Measurements from ENCODE around the gene ZNF544. TPM values are rescaled to one million over a fixed set of nuclear protein-coding genes. Genes with fewer than 3 reads are reported as not detected.

ZNF544 gene
- total RNA-seq, 3 donors from 2014 or later (not counting 1 experiment from before 2014, with no cell fraction given): 21.9 to 31.5 (median 21.9) TPM

- Mint-ChIP-seq H3K9me3 (peaks cover 8 to 11% of the 10 kb centered on the region in 2 donors), H3K27me3 (ENCODE audit: low read depth in 2 of 2) (no peaks in the 10 kb centered on the region), H3K4me3 (peak within 1 kb of the TSS; percentile 98), H3K36me3 (peaks cover 11% of the 10 kb centered on the region), H3K4me1 (peaks cover 17 to 22% of the 10 kb centered on the region in 2 donors), H3K27ac (peak within 1 kb of the TSS; percentile 100)
- H3K4me1 ChIP-seq (ENCODE audit: control insufficient read depth, insufficient read depth, low read length): peaks cover 19% of the 10 kb centered on the region
- TF ChIP-seq CTCF (IDR thresholded peaks at IDR 0.05): no peak
- DNase-seq: peak; percentile 95
- H3K27me3 ChIP-seq (ENCODE audit: control insufficient read depth, insufficient read depth, low read length): no peaks in the 10 kb centered on the region
- under 1% methylated on average over 80 of the region's 80 CpGs for WGBS (ENCODE audit: insufficient coverage)
- H3K9me3 ChIP-seq (ENCODE audit: control insufficient read depth, insufficient read depth, low read length): peaks cover 84% of the 10 kb centered on the region
- H3K4me3 ChIP-seq (ENCODE audit: low read length): peak within 1 kb of the TSS; percentile 88
- peaks cover 9% of the 10 kb centered on the region for H3K36me3 ChIP-seq (ENCODE audit: control insufficient read depth, insufficient read depth, low read length)
- peak within 1 kb of the TSS; percentile 99 for H3K27ac ChIP-seq (ENCODE audit: low read length)
- intact Hi-C loops (cut with micrococcal nuclease): loop anchor here (1.0 to 10.0 kb wide), 7 partner anchors 96 to 414 kb away; partner anchors contain the start of genes ERVK3-1, RPS5, ZBTB45 and ZNF324
- peak; percentile 81 to 95 (median 90) for ATAC-seq
These were observed 45.5 kb upstream of the ZNF544 start, which contains the start of gene ZNF274 for GRCh38 chr19:58182989-58183816. ZNF274 (plus strand) TSS chr19:58183061; CDS start chr19:58183966, 905 bp downstream.

- 25% methylated on average over 10 of the region's 13 CpGs for WGBS (ENCODE audit: insufficient coverage)
- H3K27ac Mint-ChIP-seq: peak overlapping the region; percentile 100
- peaks cover 8 to 12% of the 10 kb centered on the region in 2 donors for H3K9me3 Mint-ChIP-seq
- Histone ChIP-seq H3K27ac (ENCODE audit: low read length) (peak overlapping the region; percentile 99), H3K4me3 (ENCODE audit: low read length) (peak overlapping the region; percentile 88), H3K9me3 (ENCODE audit: control insufficient read depth, insufficient read depth, low read length) (peaks cover 83% of the 10 kb centered on the region), H3K4me1 (ENCODE audit: control insufficient read depth, insufficient read depth, low read length) (peaks cover 19% of the 10 kb centered on the region), H3K36me3 (ENCODE audit: control insufficient read depth, insufficient read depth, low read length) (peaks cover 9% of the 10 kb centered on the region), H3K27me3 (ENCODE audit: control insufficient read depth, insufficient read depth, low read length) (no peaks in the 10 kb centered on the region)
- H3K4me3 Mint-ChIP-seq: peak overlapping the region; percentile 98
- intact Hi-C loops (cut with micrococcal nuclease): loop anchor here (1.0 to 10.0 kb wide), 6 partner anchors 95 to 415 kb away; partner anchors contain the start of genes ERVK3-1, RPS5, ZBTB45 and ZNF324B
- no peak for DNase-seq
- TF ChIP-seq CTCF (IDR thresholded peaks at IDR 0.05): no peak
- no peaks in the 10 kb centered on the region for H3K27me3 Mint-ChIP-seq (ENCODE audit: low read depth in 2 of 2)
- H3K4me1 Mint-ChIP-seq: peaks cover 17 to 22% of the 10 kb centered on the region in 2 donors
- peaks cover 13% of the 10 kb centered on the region for H3K36me3 Mint-ChIP-seq
- ATAC-seq: no peak
These were observed 44.9 kb upstream of the ZNF544 start for GRCh38 chr19:58183817-58184215.

- intact Hi-C loops (cut with micrococcal nuclease): no loop called here
These were observed 31.7 kb upstream of the ZNF544 start for GRCh38 chr19:58196901-58197616.

More at GRCh38 chr19:58196901-58197616, 31.7 kb upstream of the ZNF544 start:
- 97% methylated on average over 2 of the region's 6 CpGs for WGBS (ENCODE audit: insufficient coverage)
- DNase-seq (peak in 1 of 2 donors; percentile 44), ATAC-seq (no peak)
- Mint-ChIP-seq H3K27ac (no peak overlapping the region), H3K4me3 (no peak overlapping the region), H3K27me3 (ENCODE audit: low read depth in 2 of 2) (no peaks in the 10 kb centered on the region), H3K36me3 (peaks cover 77% of the 10 kb centered on the region), H3K4me1 (peaks cover 0 to 4% of the 10 kb centered on the region in 2 donors), H3K9me3 (peaks cover 16 to 39% of the 10 kb centered on the region in 2 donors)
- H3K27me3 ChIP-seq (ENCODE audit: control insufficient read depth, insufficient read depth, low read length): no peaks in the 10 kb centered on the region
- H3K4me1 ChIP-seq (ENCODE audit: control insufficient read depth, insufficient read depth, low read length): no peaks in the 10 kb centered on the region
- H3K27ac ChIP-seq (ENCODE audit: low read length): no peak overlapping the region
- H3K9me3 ChIP-seq (ENCODE audit: control insufficient read depth, insufficient read depth, low read length): peaks cover 90% of the 10 kb centered on the region
- no peak for TF ChIP-seq CTCF (IDR thresholded peaks at IDR 0.05)
- no peak overlapping the region for H3K4me3 ChIP-seq (ENCODE audit: low read length)
- peaks cover 26% of the 10 kb centered on the region for H3K36me3 ChIP-seq (ENCODE audit: control insufficient read depth, insufficient read depth, low read length)
